Measurements from ENCODE around the gene PLXNB1. TPM values are rescaled to one million over a fixed set of nuclear protein-coding genes. Genes with fewer than 3 reads are reported as not detected.

Gene PLXNB1
- total and polyA plus RNA-seq, 2 of the 13 experiments (the other 11 are each of a cell fraction or from before 2014, with no cell fraction given): 86.0 to 143 TPM

DNA sequence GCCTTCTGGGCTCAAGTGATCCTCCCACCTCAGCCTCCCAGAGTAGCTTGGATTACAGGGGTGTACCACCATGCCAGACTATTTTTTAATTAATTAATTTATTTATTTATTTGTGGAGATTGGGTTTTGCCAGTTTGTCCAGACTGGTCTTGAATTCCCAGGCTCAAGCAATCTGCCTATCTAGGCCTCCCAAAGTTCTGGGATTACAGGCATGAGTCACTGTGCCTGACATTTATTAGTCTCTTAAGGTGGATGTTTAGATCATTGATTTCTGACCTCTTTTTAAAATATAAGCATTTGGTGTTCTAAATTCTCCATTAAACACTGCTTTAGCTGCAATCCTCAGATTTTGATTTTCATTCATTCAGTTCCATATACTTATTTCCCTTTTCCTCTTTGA is 42.3 kb downstream of the PLXNB1 start (continued):
- TF ChIP-seq, protein P1, sequence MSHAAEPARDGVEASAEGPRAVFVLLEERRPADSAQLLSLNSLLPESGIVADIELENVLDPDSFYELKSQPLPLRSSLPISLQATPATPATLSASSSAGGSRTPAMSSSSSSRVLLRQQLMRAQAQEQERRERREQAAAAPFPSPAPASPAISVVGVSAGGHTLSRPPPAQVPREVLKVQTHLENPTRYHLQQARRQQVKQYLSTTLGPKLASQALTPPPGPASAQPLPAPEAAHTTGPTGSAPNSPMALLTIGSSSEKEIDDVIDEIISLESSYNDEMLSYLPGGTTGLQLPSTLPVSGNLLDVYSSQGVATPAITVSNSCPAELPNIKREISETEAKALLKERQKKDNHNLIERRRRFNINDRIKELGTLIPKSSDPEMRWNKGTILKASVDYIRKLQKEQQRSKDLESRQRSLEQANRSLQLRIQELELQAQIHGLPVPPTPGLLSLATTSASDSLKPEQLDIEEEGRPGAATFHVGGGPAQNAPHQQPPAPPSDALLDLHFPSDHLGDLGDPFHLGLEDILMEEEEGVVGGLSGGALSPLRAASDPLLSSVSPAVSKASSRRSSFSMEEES (CRISPR knock-in tag; IDR thresholded peaks at IDR 0.05): no peak

DNA sequence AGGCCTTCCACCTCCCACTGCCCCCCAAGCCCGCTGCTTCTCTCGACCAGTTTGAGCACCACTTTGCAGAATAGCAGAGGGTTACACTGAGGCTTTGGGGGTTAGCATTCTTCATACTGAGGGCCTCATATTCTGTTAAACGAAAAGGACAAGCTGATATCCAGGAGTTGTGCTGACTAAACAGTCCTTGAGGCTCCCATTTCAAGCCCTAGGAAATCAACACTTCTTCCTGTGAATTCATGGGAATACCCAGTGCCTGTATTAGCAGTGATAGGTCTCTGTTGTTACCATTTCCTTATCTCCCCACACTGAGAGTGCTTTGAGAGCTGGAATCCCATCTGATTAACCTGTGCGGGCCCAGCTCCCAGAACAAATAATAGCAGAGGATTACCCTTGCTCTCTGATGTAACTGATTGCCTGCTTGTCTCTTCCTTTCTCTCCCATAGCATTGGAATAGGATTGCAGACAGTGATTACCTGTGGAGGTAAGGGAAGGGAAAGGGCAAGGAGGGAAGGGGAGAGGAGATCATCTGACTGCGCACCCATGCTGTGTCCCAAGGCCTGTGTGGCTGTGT is 56.9 kb downstream of the PLXNB1 start:
- Histone ChIP-seq H3K79me2 (ENCODE audit: insufficient read depth, low read length) (no peaks in the 10 kb centered on the region), H2AFZ (ENCODE audit: low read length) (no peak overlapping the region), H3K27ac (ENCODE audit: extremely low read length, insufficient read depth, low read length) (no peak overlapping the region), H3K27me3 (ENCODE audit: control insufficient read depth in 1 of 2, insufficient read depth in 2 of 2, low read length in 2 of 2) (peaks cover 0 to 26% of the 10 kb centered on the region in 2 experiments; a peak in 2 of 5 replicates), H4K20me1 (ENCODE audit: insufficient read depth, low read length) (no peaks in the 10 kb centered on the region), H3K4me1 (ENCODE audit: insufficient read depth, low read length) (peaks cover 9% of the 10 kb centered on the region; the same call in 1 of the 2 replicates), H3K9ac (ENCODE audit: insufficient read depth, low read depth, low read length) (no peak overlapping the region), H3K4me3 (replicated peaks in 1 of 3; ENCODE audit: insufficient read depth in 1 of 3, low read depth in 2 of 3, low read length in 3 of 3) (no peak overlapping the region), H3K9me3 (ENCODE audit: low read length) (no peaks in the 10 kb centered on the region), H3K36me3 (replicated peaks in 1 of 2; ENCODE audit: control insufficient read depth in 1 of 2, insufficient read depth in 2 of 2, low read length in 2 of 2) (no peaks in the 10 kb centered on the region), H3K4me2 (ENCODE audit: low read depth, low read length) (peak overlapping the region; percentile 20; the same call in 1 of the 2 replicates)
- CTCF ChIA-PET (ENCODE audit: low intra/inter-chr PET ratio, low total read pairs): no interaction called here
- 41% methylated on average over 4 of the region's 5 CpGs for WGBS (ENCODE audit: low lambda C conversion rate)
- intact Hi-C loops (cut with micrococcal nuclease; ENCODE audit: unreplicated experiment): no loop called here
- ATAC-seq (peak; percentile 55), DNase-seq (ENCODE audit: low spot score) (peak; percentile 12), FAIRE-seq (no peak)
- in situ Hi-C loops (cut with HindIII; ENCODE audit: extremely low pct_ligation_motif_present, low pct_unique_long_range_greater_than_20kb): no loop called here
- POLR2A ChIA-PET: no interaction called here
- BruUV-seq (replicated peaks): no TSS peak
- TF ChIP-seq ZNF138 (CRISPR knock-in tag; IDR thresholded peaks at IDR 0.05; ENCODE audit: low read depth): no peak
- TF ChIP-seq, protein P2, sequence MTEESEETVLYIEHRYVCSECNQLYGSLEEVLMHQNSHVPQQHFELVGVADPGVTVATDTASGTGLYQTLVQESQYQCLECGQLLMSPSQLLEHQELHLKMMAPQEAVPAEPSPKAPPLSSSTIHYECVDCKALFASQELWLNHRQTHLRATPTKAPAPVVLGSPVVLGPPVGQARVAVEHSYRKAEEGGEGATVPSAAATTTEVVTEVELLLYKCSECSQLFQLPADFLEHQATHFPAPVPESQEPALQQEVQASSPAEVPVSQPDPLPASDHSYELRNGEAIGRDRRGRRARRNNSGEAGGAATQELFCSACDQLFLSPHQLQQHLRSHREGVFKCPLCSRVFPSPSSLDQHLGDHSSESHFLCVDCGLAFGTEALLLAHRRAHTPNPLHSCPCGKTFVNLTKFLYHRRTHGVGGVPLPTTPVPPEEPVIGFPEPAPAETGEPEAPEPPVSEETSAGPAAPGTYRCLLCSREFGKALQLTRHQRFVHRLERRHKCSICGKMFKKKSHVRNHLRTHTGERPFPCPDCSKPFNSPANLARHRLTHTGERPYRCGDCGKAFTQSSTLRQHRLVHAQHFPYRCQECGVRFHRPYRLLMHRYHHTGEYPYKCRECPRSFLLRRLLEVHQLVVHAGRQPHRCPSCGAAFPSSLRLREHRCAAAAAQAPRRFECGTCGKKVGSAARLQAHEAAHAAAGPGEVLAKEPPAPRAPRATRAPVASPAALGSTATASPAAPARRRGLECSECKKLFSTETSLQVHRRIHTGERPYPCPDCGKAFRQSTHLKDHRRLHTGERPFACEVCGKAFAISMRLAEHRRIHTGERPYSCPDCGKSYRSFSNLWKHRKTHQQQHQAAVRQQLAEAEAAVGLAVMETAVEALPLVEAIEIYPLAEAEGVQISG (CRISPR knock-in tag; IDR thresholded peaks at IDR 0.05): no peak
- TF ChIP-seq ISX (CRISPR knock-in tag; conservative IDR thresholded peaks at IDR 0.05): no peak
- no peak for TF ChIP-seq ZNF232 (CRISPR knock-in tag; IDR thresholded peaks at IDR 0.05; ENCODE audit: borderline replicate concordance)
- TF ChIP-seq, protein P3, sequence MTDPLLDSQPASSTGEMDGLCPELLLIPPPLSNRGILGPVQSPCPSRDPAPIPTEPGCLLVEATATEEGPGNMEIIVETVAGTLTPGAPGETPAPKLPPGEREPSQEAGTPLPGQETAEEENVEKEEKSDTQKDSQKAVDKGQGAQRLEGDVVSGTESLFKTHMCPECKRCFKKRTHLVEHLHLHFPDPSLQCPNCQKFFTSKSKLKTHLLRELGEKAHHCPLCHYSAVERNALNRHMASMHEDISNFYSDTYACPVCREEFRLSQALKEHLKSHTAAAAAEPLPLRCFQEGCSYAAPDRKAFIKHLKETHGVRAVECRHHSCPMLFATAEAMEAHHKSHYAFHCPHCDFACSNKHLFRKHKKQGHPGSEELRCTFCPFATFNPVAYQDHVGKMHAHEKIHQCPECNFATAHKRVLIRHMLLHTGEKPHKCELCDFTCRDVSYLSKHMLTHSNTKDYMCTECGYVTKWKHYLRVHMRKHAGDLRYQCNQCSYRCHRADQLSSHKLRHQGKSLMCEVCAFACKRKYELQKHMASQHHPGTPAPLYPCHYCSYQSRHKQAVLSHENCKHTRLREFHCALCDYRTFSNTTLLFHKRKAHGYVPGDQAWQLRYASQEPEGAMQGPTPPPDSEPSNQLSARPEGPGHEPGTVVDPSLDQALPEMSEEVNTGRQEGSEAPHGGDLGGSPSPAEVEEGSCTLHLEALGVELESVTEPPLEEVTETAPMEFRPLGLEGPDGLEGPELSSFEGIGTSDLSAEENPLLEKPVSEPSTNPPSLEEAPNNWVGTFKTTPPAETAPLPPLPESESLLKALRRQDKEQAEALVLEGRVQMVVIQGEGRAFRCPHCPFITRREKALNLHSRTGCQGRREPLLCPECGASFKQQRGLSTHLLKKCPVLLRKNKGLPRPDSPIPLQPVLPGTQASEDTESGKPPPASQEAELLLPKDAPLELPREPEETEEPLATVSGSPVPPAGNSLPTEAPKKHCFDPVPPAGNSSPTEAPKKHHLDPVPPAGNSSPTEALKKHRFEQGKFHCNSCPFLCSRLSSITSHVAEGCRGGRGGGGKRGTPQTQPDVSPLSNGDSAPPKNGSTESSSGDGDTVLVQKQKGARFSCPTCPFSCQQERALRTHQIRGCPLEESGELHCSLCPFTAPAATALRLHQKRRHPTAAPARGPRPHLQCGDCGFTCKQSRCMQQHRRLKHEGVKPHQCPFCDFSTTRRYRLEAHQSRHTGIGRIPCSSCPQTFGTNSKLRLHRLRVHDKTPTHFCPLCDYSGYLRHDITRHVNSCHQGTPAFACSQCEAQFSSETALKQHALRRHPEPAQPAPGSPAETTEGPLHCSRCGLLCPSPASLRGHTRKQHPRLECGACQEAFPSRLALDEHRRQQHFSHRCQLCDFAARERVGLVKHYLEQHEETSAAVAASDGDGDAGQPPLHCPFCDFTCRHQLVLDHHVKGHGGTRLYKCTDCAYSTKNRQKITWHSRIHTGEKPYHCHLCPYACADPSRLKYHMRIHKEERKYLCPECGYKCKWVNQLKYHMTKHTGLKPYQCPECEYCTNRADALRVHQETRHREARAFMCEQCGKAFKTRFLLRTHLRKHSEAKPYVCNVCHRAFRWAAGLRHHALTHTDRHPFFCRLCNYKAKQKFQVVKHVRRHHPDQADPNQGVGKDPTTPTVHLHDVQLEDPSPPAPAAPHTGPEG (CRISPR knock-in tag; IDR thresholded peaks at IDR 0.05): no peak
- no peak for TF ChIP-seq PPARG (CRISPR knock-in tag; conservative IDR thresholded peaks at IDR 0.05)
- TF ChIP-seq KDM5A (IDR thresholded peaks at IDR 0.05; ENCODE audit: borderline replicate concordance, low read length): no peak
- no peak for TF ChIP-seq ZC3H4 (CRISPR knock-in tag; IDR thresholded peaks at IDR 0.05; ENCODE audit: borderline replicate concordance)
- peak; percentile 13; the same call in 1 of the 2 replicates for TF ChIP-seq MAFF (IDR thresholded peaks at IDR 0.05; ENCODE audit: low read depth, low read length)
- no peak for TF ChIP-seq DR1 (CRISPR knock-in tag; IDR thresholded peaks at IDR 0.05)
- TF ChIP-seq HMG20B (CRISPR knock-in tag; conservative IDR thresholded peaks at IDR 0.05): no peak
- no peak for TF ChIP-seq NFRKB (IDR thresholded peaks at IDR 0.05)
- no peak for TF ChIP-seq HCFC1 (IDR thresholded peaks at IDR 0.05; ENCODE audit: low read depth, low read length)

Data from HepG2 (cell line).